ENCODE measurements around the gene LYZL2. TPM values are rescaled to one million over a fixed set of nuclear protein-coding genes. Genes with fewer than 3 reads are reported as not detected.
"Not testable (repeated sequence)": the region's sequence is repeated elsewhere in the genome, so short reads cannot be mapped to it uniquely, and the experiment has no call there.

LYZL2 gene
- total RNA-seq, 1 donor from 2014 or later = not detected

DNA sequence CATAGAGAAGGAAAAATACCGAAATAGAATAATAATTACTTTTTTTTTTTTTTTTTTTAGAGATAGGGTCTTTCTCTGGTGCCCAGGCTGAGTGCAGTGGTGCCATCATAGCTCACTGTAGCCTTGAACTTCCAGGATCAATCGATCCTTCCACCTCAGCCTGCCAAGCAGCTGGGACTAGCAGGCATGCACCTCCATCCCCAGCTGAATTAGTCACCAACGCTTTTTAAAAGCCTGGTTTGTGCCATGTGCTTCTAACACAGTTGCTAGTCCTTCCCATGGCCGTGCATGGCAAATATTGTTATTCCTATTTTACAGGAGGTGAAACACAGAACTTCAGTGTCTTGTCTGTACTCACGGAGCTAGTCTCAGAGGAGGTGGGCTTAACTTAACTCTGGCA, 23.2 kb downstream of the LYZL2 start:
- Histone ChIP-seq H3K4me3 (ENCODE audit: insufficient read depth, low read depth, low read length) (no peak overlapping the region), H3K9ac (ENCODE audit: low read length) (no peak overlapping the region), H3K27ac (ENCODE audit: low read depth, low read length) (no peak overlapping the region), H3K4me1 (ENCODE audit: insufficient read depth, low read length) (no peaks in the 10 kb centered on the region), H3K4me2 (ENCODE audit: low read length) (no peak overlapping the region), H3K9me3 (ENCODE audit: insufficient read depth, low read depth, low read length) (no peaks in the 10 kb centered on the region), H3K27me3 (ENCODE audit: insufficient read depth, low read length) (no peaks in the 10 kb centered on the region), H3K79me2 (ENCODE audit: insufficient read depth, low read length) (no peaks in the 10 kb centered on the region), H4K20me1 (ENCODE audit: insufficient read depth, low read length) (no peaks in the 10 kb centered on the region), H2AFZ (ENCODE audit: low read depth, low read length) (no peak overlapping the region), H3K36me3 (ENCODE audit: insufficient read depth, low read length) (no peaks in the 10 kb centered on the region)
- Mint-ChIP-seq H3K27ac (ENCODE audit: unreplicated experiment) (no peak overlapping the region), H3K4me3 (ENCODE audit: unreplicated experiment) (no peak overlapping the region), H3K27me3 (ENCODE audit: low read depth, unreplicated experiment) (no peaks in the 10 kb centered on the region), H3K9me3 (ENCODE audit: unreplicated experiment) (peaks cover 1% of the 10 kb centered on the region), H3K4me1 (ENCODE audit: low read depth, unreplicated experiment) (peaks cover 6% of the 10 kb centered on the region), H3K36me3 (ENCODE audit: low read depth, unreplicated experiment) (no peaks in the 10 kb centered on the region)
- no peak for FAIRE-seq
- no peak for TF ChIP-seq CTCF (IDR thresholded peaks at IDR 0.05; ENCODE audit: insufficient read depth, low read depth, low read length)
- no peak for TF ChIP-seq EZH2 (IDR thresholded peaks at IDR 0.05; ENCODE audit: insufficient read depth, low read length)
- DNase-seq (ENCODE audit: low read depth) = no peak

DNA sequence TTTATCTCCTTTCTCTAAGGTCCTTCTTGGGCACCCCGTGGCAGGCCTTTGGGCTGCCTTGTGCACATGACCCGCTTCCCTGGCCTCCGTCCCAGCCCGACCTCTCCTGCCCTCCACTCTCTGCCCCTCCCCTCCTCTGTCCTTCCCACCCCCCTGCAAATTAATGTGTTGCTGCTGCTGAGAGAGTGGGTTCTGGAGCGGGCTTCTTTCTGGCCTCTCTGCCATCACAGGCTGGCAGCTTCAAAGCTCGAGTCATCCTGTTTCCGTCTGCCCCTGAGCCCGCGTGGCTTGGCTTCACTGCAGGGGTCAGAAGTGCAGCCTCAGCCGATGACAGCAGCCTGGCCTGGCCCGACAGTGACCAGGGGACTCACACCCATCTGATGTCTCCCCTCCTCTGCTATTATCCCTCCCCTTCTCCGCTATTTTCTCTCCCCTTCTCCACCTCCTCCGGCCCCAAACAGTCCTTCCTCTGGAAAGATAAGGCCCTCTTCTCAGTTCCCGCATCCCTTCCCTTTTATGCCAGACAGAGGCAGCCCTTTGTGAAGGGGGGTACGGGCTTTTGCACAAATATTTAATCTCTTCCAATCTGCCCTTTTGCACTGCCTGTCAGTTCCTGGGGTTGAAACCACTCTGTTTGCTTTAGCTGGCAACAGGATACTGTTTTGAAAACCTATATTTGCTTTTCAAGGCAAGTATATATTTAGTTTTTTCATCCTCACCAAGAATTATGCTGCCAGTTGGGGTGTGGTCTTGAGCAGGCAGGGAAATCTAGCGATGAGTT, 24.0 kb downstream of the LYZL2 start:
- H3K4me2 ChIP-seq (ENCODE audit: low read length); H3K27ac ChIP-seq (ENCODE audit: low read depth, low read length); H2AFZ ChIP-seq (ENCODE audit: low read depth, low read length); H3K4me3 ChIP-seq (ENCODE audit: insufficient read depth, low read depth, low read length); H3K4me1 ChIP-seq (ENCODE audit: insufficient read depth, low read length); DNase-seq (ENCODE audit: low read depth); H4K20me1 ChIP-seq (ENCODE audit: insufficient read depth, low read length); H3K27ac Mint-ChIP-seq (ENCODE audit: unreplicated experiment); H3K79me2 ChIP-seq (ENCODE audit: insufficient read depth, low read length); FAIRE-seq; H3K9ac ChIP-seq (ENCODE audit: low read length); H3K36me3 ChIP-seq (ENCODE audit: insufficient read depth, low read length); H3K9me3 Mint-ChIP-seq (ENCODE audit: unreplicated experiment); H3K4me3 Mint-ChIP-seq (ENCODE audit: unreplicated experiment); H3K4me1 Mint-ChIP-seq (ENCODE audit: low read depth, unreplicated experiment); H3K27me3 ChIP-seq (ENCODE audit: insufficient read depth, low read length); H3K9me3 ChIP-seq (ENCODE audit: insufficient read depth, low read depth, low read length); H3K36me3 Mint-ChIP-seq (ENCODE audit: low read depth, unreplicated experiment); H3K27me3 Mint-ChIP-seq (ENCODE audit: low read depth, unreplicated experiment): not testable (repeated sequence)

DNA sequence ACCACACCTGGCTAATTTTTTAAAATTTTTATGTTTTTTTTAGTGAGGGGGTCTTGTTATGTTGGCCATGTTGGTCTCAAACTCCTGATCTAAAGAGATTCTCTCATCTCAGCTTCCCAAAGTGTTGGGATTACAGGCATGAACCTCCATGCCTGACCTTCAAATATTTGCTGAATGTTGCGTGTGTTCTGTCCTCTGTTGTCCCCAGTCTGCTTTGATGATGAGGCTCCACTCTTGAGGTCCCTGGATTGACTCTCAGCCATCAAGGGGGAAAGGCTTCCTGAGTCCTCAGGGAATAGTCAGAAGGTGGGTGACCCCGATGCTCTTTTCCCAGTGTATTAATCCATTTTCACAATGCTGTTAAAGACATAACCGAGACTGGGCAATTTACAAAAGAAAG, 26.0 kb downstream of the LYZL2 start:
- H3K4me3 ChIP-seq (ENCODE audit: insufficient read depth, low read depth, low read length) = no peak overlapping the region
- no peak overlapping the region for H3K4me2 ChIP-seq (ENCODE audit: low read length)
- Mint-ChIP-seq H3K4me1 (ENCODE audit: low read depth, unreplicated experiment) (peaks cover 6% of the 10 kb centered on the region), H3K27ac (ENCODE audit: unreplicated experiment) (no peak overlapping the region), H3K36me3 (ENCODE audit: low read depth, unreplicated experiment) (no peaks in the 10 kb centered on the region), H3K9me3 (ENCODE audit: unreplicated experiment) (peaks cover 1% of the 10 kb centered on the region), H3K4me3 (ENCODE audit: unreplicated experiment) (no peak overlapping the region), H3K27me3 (ENCODE audit: low read depth, unreplicated experiment) (no peaks in the 10 kb centered on the region)
- H4K20me1 ChIP-seq (ENCODE audit: insufficient read depth, low read length) = no peaks in the 10 kb centered on the region
- FAIRE-seq = no peak
- no peak overlapping the region for H3K9ac ChIP-seq (ENCODE audit: low read length)
- DNase-seq (ENCODE audit: low read depth) = no peak
- H3K79me2 ChIP-seq (ENCODE audit: insufficient read depth, low read length) = no peaks in the 10 kb centered on the region
- TF ChIP-seq CTCF (IDR thresholded peaks at IDR 0.05; ENCODE audit: insufficient read depth, low read depth, low read length) = no peak
- no peak for TF ChIP-seq EZH2 (IDR thresholded peaks at IDR 0.05; ENCODE audit: insufficient read depth, low read length)
- H3K36me3 ChIP-seq (ENCODE audit: insufficient read depth, low read length) = no peaks in the 10 kb centered on the region
- H3K4me1 ChIP-seq (ENCODE audit: insufficient read depth, low read length) = no peaks in the 10 kb centered on the region
- no peaks in the 10 kb centered on the region for H3K9me3 ChIP-seq (ENCODE audit: insufficient read depth, low read depth, low read length)
- no peak overlapping the region for H3K27ac ChIP-seq (ENCODE audit: low read depth, low read length)
- no peak overlapping the region for H2AFZ ChIP-seq (ENCODE audit: low read depth, low read length)
- peaks cover 2% of the 10 kb centered on the region for H3K27me3 ChIP-seq (ENCODE audit: insufficient read depth, low read length)
